ENCODE results near the gene FCHSD2. TPM values are rescaled to one million over a fixed set of nuclear protein-coding genes. Genes with fewer than 3 reads are reported as not detected.
"Not testable (repeated sequence)": the region's sequence is repeated elsewhere in the genome, so short reads cannot be mapped to it uniquely, and the experiment has no call there.

FCHSD2 gene
- total RNA-seq, 1 donor from 2014 or later = 19.7 TPM

DNA sequence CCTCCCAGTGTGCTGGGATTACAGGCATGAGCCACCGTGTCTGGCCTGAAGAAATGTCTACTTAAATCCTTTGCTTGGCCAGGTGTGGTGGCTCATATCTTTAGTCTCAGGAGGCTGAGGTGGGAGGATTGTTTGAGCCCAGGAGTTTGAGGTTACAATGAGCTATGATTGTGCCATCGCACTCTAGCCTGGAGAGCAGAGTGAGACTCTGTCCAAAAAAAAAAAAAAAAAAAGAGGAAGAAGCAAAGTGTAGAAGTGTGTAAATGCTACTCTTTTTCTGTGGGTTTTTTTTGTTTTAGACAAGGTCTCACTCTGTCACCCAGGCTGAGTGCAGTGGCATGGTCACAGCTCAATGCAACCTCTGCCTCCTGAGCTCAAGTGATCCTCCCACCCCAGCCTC, 334.3 kb downstream of the FCHSD2 start:
- Mint-ChIP-seq H3K36me3 (ENCODE audit: unreplicated experiment) (no peaks in the 10 kb centered on the region), H3K27ac (ENCODE audit: unreplicated experiment) (no peak overlapping the region), H3K9me3 (ENCODE audit: unreplicated experiment) (no peaks in the 10 kb centered on the region), H3K27me3 (ENCODE audit: unreplicated experiment) (peaks cover 2% of the 10 kb centered on the region), H3K4me1 (ENCODE audit: low read depth, unreplicated experiment) (no peaks in the 10 kb centered on the region), H3K4me3 (ENCODE audit: unreplicated experiment) (no peak overlapping the region)
- no peak for DNase-seq
- TF ChIP-seq, protein P1, sequence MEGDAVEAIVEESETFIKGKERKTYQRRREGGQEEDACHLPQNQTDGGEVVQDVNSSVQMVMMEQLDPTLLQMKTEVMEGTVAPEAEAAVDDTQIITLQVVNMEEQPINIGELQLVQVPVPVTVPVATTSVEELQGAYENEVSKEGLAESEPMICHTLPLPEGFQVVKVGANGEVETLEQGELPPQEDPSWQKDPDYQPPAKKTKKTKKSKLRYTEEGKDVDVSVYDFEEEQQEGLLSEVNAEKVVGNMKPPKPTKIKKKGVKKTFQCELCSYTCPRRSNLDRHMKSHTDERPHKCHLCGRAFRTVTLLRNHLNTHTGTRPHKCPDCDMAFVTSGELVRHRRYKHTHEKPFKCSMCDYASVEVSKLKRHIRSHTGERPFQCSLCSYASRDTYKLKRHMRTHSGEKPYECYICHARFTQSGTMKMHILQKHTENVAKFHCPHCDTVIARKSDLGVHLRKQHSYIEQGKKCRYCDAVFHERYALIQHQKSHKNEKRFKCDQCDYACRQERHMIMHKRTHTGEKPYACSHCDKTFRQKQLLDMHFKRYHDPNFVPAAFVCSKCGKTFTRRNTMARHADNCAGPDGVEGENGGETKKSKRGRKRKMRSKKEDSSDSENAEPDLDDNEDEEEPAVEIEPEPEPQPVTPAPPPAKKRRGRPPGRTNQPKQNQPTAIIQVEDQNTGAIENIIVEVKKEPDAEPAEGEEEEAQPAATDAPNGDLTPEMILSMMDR (IDR thresholded peaks at IDR 0.05; ENCODE audit: partially characterized antibody, unreplicated experiment) = no peak

DNA sequence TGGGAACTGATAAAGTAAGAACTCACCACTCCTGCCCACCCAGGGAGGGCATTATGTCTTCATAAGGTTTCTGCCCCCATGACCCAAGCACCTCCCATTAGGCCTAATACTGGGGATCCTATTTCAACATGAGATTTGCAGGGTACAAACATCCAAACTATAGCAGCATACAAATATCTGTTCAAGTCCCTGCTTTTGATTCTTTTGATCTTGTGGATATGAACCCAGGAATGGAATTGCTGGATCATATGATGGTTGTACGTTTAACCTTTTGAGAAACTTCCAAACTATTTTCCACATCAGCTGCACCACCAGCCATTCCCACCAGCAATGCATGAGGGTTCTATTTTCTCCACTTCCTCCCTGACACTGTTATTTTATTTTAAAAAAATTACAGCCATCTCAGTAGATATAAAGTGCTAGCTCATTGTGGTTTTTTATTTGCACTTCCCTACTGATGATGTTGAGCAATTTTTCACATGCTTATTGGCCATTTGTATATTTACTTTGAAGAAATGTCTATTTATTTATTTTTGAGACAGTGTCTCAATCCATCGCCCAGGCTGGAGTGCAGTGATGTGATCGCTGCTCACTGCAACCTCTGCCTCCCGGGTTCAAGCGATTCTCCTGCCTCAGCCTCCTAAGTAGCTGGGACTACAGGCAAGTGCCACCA, 335.0 kb downstream of the FCHSD2 start:
- H3K9me3 Mint-ChIP-seq (ENCODE audit: unreplicated experiment) = no peaks in the 10 kb centered on the region
- H3K4me1 Mint-ChIP-seq (ENCODE audit: low read depth, unreplicated experiment) = no peaks in the 10 kb centered on the region
- TF ChIP-seq, protein P1 (IDR thresholded peaks at IDR 0.05; ENCODE audit: partially characterized antibody, unreplicated experiment) = no peak
- no peak for DNase-seq
- no peaks in the 10 kb centered on the region for H3K36me3 Mint-ChIP-seq (ENCODE audit: unreplicated experiment)
- H3K4me3 Mint-ChIP-seq (ENCODE audit: unreplicated experiment) = no peak overlapping the region
- H3K27ac Mint-ChIP-seq (ENCODE audit: unreplicated experiment) = no peak overlapping the region
- H3K27me3 Mint-ChIP-seq (ENCODE audit: unreplicated experiment) = no peaks in the 10 kb centered on the region

DNA sequence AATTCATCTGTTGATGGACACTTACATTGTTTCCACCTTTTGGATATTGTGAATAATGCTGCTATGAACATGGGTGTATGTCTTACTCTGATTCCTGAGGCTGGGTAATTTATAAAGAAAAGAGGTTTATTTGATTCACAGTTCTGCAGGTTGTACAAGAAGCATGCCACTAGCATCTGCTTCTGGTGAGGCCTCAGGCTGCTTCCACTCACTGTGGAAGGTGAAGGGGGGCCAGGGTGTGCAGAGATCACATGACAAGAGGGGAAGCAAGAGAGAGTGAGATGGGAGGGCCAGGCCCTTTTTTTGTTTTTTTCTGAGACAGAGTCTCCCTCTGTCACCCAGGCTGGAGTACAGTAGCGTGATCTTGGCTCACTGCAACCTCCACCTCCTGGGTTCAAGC, 335.7 kb downstream of the FCHSD2 start:
- H3K36me3 Mint-ChIP-seq (ENCODE audit: unreplicated experiment); DNase-seq; H3K4me1 Mint-ChIP-seq (ENCODE audit: low read depth, unreplicated experiment); H3K27ac Mint-ChIP-seq (ENCODE audit: unreplicated experiment); H3K9me3 Mint-ChIP-seq (ENCODE audit: unreplicated experiment); H3K27me3 Mint-ChIP-seq (ENCODE audit: unreplicated experiment); H3K4me3 Mint-ChIP-seq (ENCODE audit: unreplicated experiment): not testable (repeated sequence)

DNA sequence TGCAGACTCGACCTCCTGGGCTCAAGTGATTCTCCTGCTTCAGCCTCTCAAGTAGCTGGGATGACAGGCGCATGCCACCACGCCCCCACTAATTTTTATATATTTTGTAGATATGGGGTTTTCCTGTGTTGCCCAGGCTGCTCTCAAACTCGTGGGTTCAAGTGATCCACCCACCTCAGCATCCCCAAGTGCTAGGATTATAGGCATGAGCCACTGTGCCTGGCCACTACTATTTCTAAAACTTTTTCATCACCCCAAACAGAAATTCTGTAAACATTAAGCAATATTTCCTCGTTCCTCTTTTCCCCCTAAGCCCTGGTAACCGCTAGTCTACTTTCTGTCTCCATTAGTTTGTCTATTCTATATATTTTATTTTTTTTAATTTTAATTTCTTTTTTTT, 336.9 kb downstream of the FCHSD2 start:
- no peaks in the 10 kb centered on the region for H3K36me3 Mint-ChIP-seq (ENCODE audit: unreplicated experiment)

DNA sequence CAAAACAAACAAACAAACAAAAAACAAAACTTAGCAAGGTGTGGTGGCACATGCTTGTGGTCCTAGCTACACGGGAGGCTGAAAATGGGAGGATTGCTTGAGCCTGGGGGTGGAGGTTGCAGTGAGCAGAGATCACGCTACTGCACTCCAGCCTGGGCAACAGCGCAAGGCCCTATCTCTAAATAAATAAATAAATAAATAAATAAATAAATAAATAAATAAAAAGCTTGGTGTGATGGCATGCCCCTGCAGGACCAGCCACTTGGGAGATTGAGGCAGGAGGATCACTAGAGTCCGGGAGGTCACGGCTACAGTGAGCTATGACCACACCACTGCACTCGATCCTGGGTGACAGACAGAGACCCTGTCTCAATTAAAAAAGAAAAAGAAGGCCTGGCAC, 339.3 kb downstream of the FCHSD2 start:
- Mint-ChIP-seq H3K9me3 (ENCODE audit: unreplicated experiment) (no peaks in the 10 kb centered on the region), H3K4me1 (ENCODE audit: low read depth, unreplicated experiment) (no peaks in the 10 kb centered on the region), H3K27me3 (ENCODE audit: unreplicated experiment) (no peaks in the 10 kb centered on the region), H3K36me3 (ENCODE audit: unreplicated experiment) (no peaks in the 10 kb centered on the region), H3K27ac (ENCODE audit: unreplicated experiment) (no peak overlapping the region), H3K4me3 (ENCODE audit: unreplicated experiment) (no peak overlapping the region)
- no peak for DNase-seq
- TF ChIP-seq, protein P1 (IDR thresholded peaks at IDR 0.05; ENCODE audit: partially characterized antibody, unreplicated experiment) = no peak

More for the DNA sequence above, 336.9 kb downstream of the FCHSD2 start:
- Mint-ChIP-seq H3K9me3 (ENCODE audit: unreplicated experiment) (no peaks in the 10 kb centered on the region), H3K4me1 (ENCODE audit: low read depth, unreplicated experiment) (no peaks in the 10 kb centered on the region), H3K27me3 (ENCODE audit: unreplicated experiment) (no peaks in the 10 kb centered on the region), H3K4me3 (ENCODE audit: unreplicated experiment) (no peak overlapping the region), H3K27ac (ENCODE audit: unreplicated experiment) (no peak overlapping the region)
- TF ChIP-seq, protein P1 (IDR thresholded peaks at IDR 0.05; ENCODE audit: partially characterized antibody, unreplicated experiment) = no peak
- no peak for DNase-seq
